Caco-2 (cell line): Measurements from ENCODE around the gene EPHB1. TPM values are rescaled to one million over a fixed set of nuclear protein-coding genes. Genes with fewer than 3 reads are reported as not detected.

Experiments used
- BruUV-seq: library from RNA; stranded (reverse); fragments of 400-500 nt; replicated peaks from 2 replicates; lab custom pipeline; 2021; lab: Mats Ljungman, UMichigan
- CTCF ChIA-PET: fragments of 300-600 bp; sonication (Branson Sonifier 250); formaldehyde crosslinking; loops from one replicate; lab custom pipeline; 2022; ENCODE audit warnings: antibody characterized with exemption; lab: Charles Lee
- POLR2A ChIA-PET: fragments of 300-600 bp; sonication (Branson Sonifier 250); formaldehyde crosslinking; loops from one replicate; lab custom pipeline; 2022; ENCODE audit warnings: antibody characterized with exemption; lab: Charles Lee
- DNase-seq, 2 experiments: peaks; one replicate each; pipeline versions ENCODE4 v3.0.0 to v3.0.0-alpha.2; 2020 to 2022
- H3K27me3 ChIP-seq: replicated peaks from 2 replicates; pipeline ENCODE4 v1.6.0; 2011; ENCODE audit warnings: low read length; ENCODE audit not compliant: control insufficient read depth, insufficient read depth
- H3K36me3 ChIP-seq: 2 replicates; pipeline ENCODE4 v1.5.1; 2011; ENCODE audit warnings: low read length; ENCODE audit not compliant: control insufficient read depth, insufficient read depth
- H3K4me1 ChIP-seq: fragments of 250-450 bp; sonication (Bioruptor Pico); 2 replicates; pipeline ENCODE4 v1.5.1; 2020; ENCODE audit warnings: mild to moderate bottlenecking
- H3K4me3 ChIP-seq: 2 replicates; pipeline ENCODE4 v1.5.1; 2011; ENCODE audit warnings: low read depth, mild to moderate bottlenecking, control low read depth, low read length
- H3K9me3 ChIP-seq: fragments of 250-450 bp; sonication (Bioruptor Pico); 2 replicates; pipeline ENCODE4 v1.5.1; 2020; ENCODE audit warnings: mild to moderate bottlenecking, moderate library complexity
- H3K27ac Mint-ChIP-seq: one replicate; pipeline ENCODE4 v1.8.0; 2022; ENCODE audit warnings: mixed read lengths; ENCODE audit not compliant: unreplicated experiment
- H3K27me3 Mint-ChIP-seq: one replicate; pipeline ENCODE4 v1.8.0; 2022; ENCODE audit warnings: mixed read lengths; ENCODE audit not compliant: insufficient read depth, unreplicated experiment
- H3K36me3 Mint-ChIP-seq: one replicate; pipeline ENCODE4 v1.8.0; 2022; ENCODE audit warnings: mild to moderate bottlenecking, mixed read lengths; ENCODE audit not compliant: insufficient read depth, unreplicated experiment
- H3K4me1 Mint-ChIP-seq: one replicate; pipeline ENCODE4 v1.8.0; 2022; ENCODE audit warnings: low read depth, mixed read lengths; ENCODE audit not compliant: unreplicated experiment
- H3K4me3 Mint-ChIP-seq: one replicate; pipeline ENCODE4 v1.8.0; 2022; ENCODE audit warnings: mild to moderate bottlenecking, moderate library complexity, mixed read lengths; ENCODE audit not compliant: unreplicated experiment
- H3K9me3 Mint-ChIP-seq: one replicate; pipeline ENCODE4 v1.8.0; 2022; ENCODE audit warnings: mixed read lengths; ENCODE audit not compliant: unreplicated experiment
- intact Hi-C: fragments of 100-400 bp; cut with micrococcal nuclease; formaldehyde crosslinking; loops from one replicate; pipeline ENCODE4 v1.10.0; 2022; ENCODE audit not compliant: unreplicated experiment
- total RNA-seq: library from RNA; stranded (reverse); gene quantifications from 2 replicates; pipeline ENCODE4 v1.2.3, GENCODE V29; 2022
- TF ChIP-seq, protein P1 (sequence below), 2 experiments: fragments of 200-600 bp in 1 of 2; IDR thresholded peaks; 1 replicate in 1 of 2; 2 replicates in 1 of 2; pipeline versions ENCODE4 v1.5.1 to v1.8.0; 2011 to 2022; ENCODE audit warnings: antibody characterized with exemption in 1 of 2, control low read depth in 1 of 2, inconsistent platforms in 1 of 2, low read depth in 1 of 2, low read length in 1 of 2, mild to moderate bottlenecking in 1 of 2, moderate library complexity in 1 of 2; ENCODE audit not compliant: insufficient read depth in 1 of 2, severe bottlenecking in 1 of 2, unreplicated experiment in 1 of 2

Gene EPHB1
- total RNA-seq, 1 experiment from 2014 or later, result 2.3 TPM

DNA sequence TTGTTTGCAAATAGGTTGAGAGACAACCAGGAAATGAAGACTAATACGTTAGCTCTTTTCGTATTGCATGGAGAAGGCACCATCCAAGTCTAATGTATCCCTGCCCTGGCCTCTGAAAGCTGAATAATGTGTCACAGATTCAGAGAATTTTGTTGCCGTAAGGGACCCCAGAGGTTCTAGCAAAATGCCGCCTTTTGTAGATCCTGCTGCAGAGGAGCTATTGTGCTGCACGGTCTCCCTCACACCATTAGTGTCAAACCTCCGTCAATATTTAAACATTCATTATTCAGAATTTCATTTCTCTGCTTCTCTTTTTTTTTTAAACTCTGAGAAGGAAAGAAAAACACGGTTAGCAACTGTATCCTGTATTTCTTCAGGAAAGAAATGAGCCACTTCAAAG lies 238.7 kb downstream of the EPHB1 start:
- no peaks in the 10 kb centered on the region for H3K9me3 Mint-ChIP-seq
- ChIA-PET CTCF (no interaction called here), POLR2A (no interaction called here)
- H3K36me3 Mint-ChIP-seq, result no peaks in the 10 kb centered on the region
- H3K27ac Mint-ChIP-seq, result no peak overlapping the region
- peaks cover 8% of the 10 kb centered on the region; the same call in 1 of the 2 replicates for H3K4me1 ChIP-seq
- no peaks in the 10 kb centered on the region for H3K27me3 ChIP-seq
- intact Hi-C loops, result no loop called here
- no peak overlapping the region for H3K4me3 Mint-ChIP-seq
- no peaks in the 10 kb centered on the region for H3K9me3 ChIP-seq
- H3K27me3 Mint-ChIP-seq, result peaks cover 2% of the 10 kb centered on the region
- TF ChIP-seq, protein P1, sequence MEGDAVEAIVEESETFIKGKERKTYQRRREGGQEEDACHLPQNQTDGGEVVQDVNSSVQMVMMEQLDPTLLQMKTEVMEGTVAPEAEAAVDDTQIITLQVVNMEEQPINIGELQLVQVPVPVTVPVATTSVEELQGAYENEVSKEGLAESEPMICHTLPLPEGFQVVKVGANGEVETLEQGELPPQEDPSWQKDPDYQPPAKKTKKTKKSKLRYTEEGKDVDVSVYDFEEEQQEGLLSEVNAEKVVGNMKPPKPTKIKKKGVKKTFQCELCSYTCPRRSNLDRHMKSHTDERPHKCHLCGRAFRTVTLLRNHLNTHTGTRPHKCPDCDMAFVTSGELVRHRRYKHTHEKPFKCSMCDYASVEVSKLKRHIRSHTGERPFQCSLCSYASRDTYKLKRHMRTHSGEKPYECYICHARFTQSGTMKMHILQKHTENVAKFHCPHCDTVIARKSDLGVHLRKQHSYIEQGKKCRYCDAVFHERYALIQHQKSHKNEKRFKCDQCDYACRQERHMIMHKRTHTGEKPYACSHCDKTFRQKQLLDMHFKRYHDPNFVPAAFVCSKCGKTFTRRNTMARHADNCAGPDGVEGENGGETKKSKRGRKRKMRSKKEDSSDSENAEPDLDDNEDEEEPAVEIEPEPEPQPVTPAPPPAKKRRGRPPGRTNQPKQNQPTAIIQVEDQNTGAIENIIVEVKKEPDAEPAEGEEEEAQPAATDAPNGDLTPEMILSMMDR (IDR thresholded peaks at IDR 0.05; ENCODE audit: insufficient read depth in 1 of 2, low read depth in 1 of 2, low read length in 1 of 2, severe bottlenecking in 1 of 2, unreplicated experiment in 1 of 2), result no peak
- H3K4me1 Mint-ChIP-seq, result no peaks in the 10 kb centered on the region
- H3K36me3 ChIP-seq, result no peaks in the 10 kb centered on the region
- no peak for DNase-seq
- H3K4me3 ChIP-seq, result no peak overlapping the region
- BruUV-seq, result no TSS peak

DNA sequence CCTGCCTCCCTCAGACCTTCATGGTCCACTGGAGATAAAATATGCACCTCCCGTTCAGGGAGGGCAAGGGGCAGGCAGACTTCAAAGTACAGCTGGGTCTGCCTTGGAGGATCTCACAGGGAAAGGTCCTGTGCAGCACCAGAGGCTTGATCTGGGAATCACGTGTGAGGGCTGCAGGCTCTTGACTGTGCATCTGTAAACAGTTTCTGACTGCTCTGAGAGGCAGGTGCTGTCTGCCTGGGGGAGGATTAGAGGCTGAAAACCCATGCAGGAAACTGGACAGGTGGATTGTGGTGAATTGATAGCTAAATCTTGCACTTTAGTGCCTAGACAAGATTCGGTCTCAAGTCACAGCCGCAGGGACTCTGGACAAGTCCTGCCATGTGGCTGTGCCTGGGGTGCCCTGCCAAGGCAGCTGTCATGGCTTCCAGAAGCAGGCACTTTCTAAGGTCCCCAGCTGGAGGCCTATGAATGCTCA lies 239.3 kb downstream of the EPHB1 start:
- peak; percentile 34 to 67 for DNase-seq
- H3K4me1 Mint-ChIP-seq, result no peaks in the 10 kb centered on the region
- peaks cover 2% of the 10 kb centered on the region for H3K27me3 Mint-ChIP-seq
- H3K36me3 Mint-ChIP-seq, result no peaks in the 10 kb centered on the region
- H3K36me3 ChIP-seq, result no peaks in the 10 kb centered on the region
- no peak overlapping the region for H3K4me3 Mint-ChIP-seq
- no peak overlapping the region for H3K4me3 ChIP-seq
- BruUV-seq, result no TSS peak
- CTCF ChIA-PET, result no interaction called here
- H3K9me3 ChIP-seq, result no peaks in the 10 kb centered on the region
- intact Hi-C loops, result no loop called here
- H3K9me3 Mint-ChIP-seq, result no peaks in the 10 kb centered on the region
- H3K27ac Mint-ChIP-seq, result no peak overlapping the region
- POLR2A ChIA-PET, result no interaction called here
- no peaks in the 10 kb centered on the region for H3K27me3 ChIP-seq
- TF ChIP-seq, protein P1 (IDR thresholded peaks at IDR 0.05; ENCODE audit: insufficient read depth in 1 of 2, low read depth in 1 of 2, low read length in 1 of 2, severe bottlenecking in 1 of 2, unreplicated experiment in 1 of 2), result no peak
- H3K4me1 ChIP-seq, result peaks cover 8% of the 10 kb centered on the region; the same call in 1 of the 2 replicates

DNA sequence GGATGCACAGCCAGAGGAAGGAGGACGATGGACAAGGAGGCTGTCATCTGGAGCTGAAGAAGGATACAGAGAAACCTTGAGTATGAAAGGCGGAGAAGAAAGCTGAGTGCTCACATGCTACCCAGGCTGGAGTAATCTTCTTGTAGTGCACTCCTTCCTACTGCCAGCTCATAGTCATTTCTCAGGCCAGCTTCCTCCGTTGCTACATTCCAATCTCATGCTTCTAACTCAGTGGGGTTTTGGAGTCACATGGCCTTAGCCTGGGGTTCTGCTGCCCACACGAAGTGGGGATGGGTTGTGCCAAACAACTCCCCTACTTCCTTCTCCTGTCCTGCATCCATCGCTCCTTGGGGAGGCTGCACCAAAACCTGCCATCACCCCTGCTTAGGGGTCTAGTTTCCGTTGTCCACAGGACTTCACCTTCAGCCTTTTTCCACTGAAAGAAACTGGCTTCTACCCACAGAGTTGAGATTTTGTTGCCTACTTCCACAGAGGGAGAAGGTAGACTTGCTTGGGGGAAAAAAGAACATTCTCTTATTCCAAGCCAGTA lies 239.9 kb downstream of the EPHB1 start:
- H3K27me3 Mint-ChIP-seq, result peaks cover 2% of the 10 kb centered on the region
- TF ChIP-seq, protein P1 (IDR thresholded peaks at IDR 0.05; ENCODE audit: insufficient read depth in 1 of 2, low read depth in 1 of 2, low read length in 1 of 2, severe bottlenecking in 1 of 2, unreplicated experiment in 1 of 2), result no peak
- CTCF ChIA-PET, result no interaction called here

More for the DNA sequence above, 239.9 kb downstream of the EPHB1 start:
- intact Hi-C loops, result no loop called here
- no peaks in the 10 kb centered on the region for H3K4me1 Mint-ChIP-seq
- no peaks in the 10 kb centered on the region for H3K36me3 Mint-ChIP-seq
- Histone ChIP-seq H3K4me3 (no peak overlapping the region), H3K36me3 (no peaks in the 10 kb centered on the region), H3K27me3 (no peaks in the 10 kb centered on the region), H3K9me3 (no peaks in the 10 kb centered on the region), H3K4me1 (peaks cover 8% of the 10 kb centered on the region; the same call in 1 of the 2 replicates)
- POLR2A ChIA-PET, result no interaction called here
- H3K9me3 Mint-ChIP-seq, result no peaks in the 10 kb centered on the region
- no peak overlapping the region for H3K4me3 Mint-ChIP-seq
- DNase-seq, result no peak
- no TSS peak for BruUV-seq
- H3K27ac Mint-ChIP-seq, result no peak overlapping the region
